ENCODE results near the gene PCSK1. TPM values are rescaled to one million over a fixed set of nuclear protein-coding genes. Genes with fewer than 3 reads are reported as not detected.
"Not testable (repeated sequence)": the region's sequence is repeated elsewhere in the genome, so short reads cannot be mapped to it uniquely, and the experiment has no call there.

The PCSK1 gene
- total RNA-seq, 2 donors from 2014 or later = not detected

DNA sequence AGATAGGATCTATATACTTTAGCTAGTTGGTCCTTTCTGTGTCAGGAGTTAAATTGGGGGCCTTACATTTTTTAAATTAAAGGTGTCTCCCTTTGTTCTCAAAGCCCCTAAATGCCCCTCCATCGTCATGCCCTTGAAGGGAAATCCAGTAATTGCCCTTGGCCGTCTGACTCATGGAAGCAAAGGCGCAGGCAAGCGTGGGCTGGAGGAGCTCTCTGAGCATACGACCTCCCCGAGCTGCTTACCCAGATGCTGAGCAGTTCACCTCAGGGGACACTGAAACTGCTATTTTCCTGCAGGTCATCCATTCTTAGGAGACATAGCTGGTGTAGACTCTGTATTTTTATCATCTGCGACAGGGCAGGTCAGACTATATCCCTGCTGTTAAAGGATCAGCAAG, 23.0 kb downstream of the PCSK1 start:
- no peak overlapping the region for H3K4me3 Mint-ChIP-seq
- peaks cover 13% of the 10 kb centered on the region for H3K27me3 Mint-ChIP-seq (ENCODE audit: low read depth)
- no peaks in the 10 kb centered on the region for H3K9me3 Mint-ChIP-seq
- no peak overlapping the region for H3K27ac Mint-ChIP-seq
- ATAC-seq (replicated peaks in 1 of 2) (no peak), DNase-seq (no peak)
- no peaks in the 10 kb centered on the region for H3K4me1 Mint-ChIP-seq (ENCODE audit: low read depth)
- no peaks in the 10 kb centered on the region for H3K36me3 Mint-ChIP-seq (ENCODE audit: insufficient read depth in 2 of 2)

DNA sequence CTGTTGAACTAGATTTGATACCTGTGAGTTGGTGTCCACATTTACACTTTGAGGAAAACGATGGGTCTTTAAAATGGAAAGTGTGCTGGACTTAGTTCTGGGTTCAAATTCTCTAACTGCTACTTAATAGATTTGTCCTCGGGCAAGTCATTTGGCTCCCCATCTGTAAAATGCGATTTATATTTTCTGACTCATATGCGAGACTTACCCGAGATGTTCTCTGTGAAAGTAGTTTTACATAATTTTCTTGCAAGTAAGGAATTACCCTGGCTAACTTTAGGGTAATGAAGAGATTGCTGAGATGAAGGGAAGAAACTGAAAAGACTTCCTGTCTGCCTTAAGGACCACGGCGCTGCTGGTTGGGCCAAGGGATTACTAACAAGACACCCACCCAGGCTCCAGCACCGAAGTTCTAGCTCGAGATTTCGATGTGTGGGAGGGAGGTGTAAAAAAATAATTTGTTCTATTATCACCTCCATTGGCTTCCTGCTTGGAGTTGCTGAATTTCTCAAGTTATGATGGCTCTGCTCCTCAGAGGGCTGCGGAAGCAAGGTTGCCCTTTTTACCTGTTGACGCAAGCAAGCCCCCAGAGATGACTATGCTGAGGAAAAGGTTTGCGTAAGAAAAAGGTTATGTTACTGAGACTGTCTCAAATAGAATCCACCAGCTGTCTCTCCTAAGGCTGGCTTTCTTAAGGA, 24.1 kb downstream of the PCSK1 start:
- H3K36me3 Mint-ChIP-seq (ENCODE audit: insufficient read depth in 2 of 2) = no peaks in the 10 kb centered on the region
- H3K27me3 Mint-ChIP-seq (ENCODE audit: low read depth) = peaks cover 15% of the 10 kb centered on the region
- no peaks in the 10 kb centered on the region for H3K4me1 Mint-ChIP-seq (ENCODE audit: low read depth)
- H3K4me3 Mint-ChIP-seq = no peak overlapping the region
- DNase-seq = no peak
- no peak overlapping the region for H3K27ac Mint-ChIP-seq
- H3K9me3 Mint-ChIP-seq = no peaks in the 10 kb centered on the region
- no peak for ATAC-seq (replicated peaks in 1 of 2)

DNA sequence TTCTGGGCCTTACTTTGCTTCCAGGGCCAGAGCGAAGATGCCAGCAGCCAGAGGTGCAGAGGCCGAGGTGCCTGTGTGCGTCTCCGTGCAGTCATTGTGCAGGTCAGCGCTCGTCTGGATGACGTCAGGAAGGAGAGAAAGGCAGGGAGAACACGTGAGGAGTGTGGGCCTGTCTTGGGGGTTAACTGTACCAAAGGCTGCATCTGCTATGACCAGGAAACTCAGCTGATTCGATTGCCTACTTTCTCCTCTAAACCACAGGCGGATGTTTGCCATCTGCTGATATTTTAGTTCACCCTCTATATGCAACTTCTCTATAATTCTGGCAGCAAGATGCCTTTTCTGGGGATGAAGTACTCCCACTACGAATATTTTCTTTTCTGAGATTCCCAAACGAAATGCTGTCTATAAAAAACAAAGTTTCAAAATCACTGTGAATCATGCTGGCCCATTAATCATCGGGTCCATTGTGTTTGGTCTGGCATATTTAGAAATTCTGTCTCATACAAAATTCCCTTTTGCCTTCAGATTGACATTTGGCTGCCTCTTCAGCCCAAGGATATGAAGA, 24.8 kb downstream of the PCSK1 start:
- no peak for DNase-seq
- Mint-ChIP-seq H3K27ac (no peak overlapping the region), H3K36me3 (ENCODE audit: insufficient read depth in 2 of 2) (no peaks in the 10 kb centered on the region), H3K27me3 (ENCODE audit: low read depth) (peaks cover 15% of the 10 kb centered on the region), H3K4me1 (ENCODE audit: low read depth) (no peaks in the 10 kb centered on the region), H3K4me3 (no peak overlapping the region), H3K9me3 (no peaks in the 10 kb centered on the region)
- ATAC-seq (replicated peaks in 1 of 2) = no peak

DNA sequence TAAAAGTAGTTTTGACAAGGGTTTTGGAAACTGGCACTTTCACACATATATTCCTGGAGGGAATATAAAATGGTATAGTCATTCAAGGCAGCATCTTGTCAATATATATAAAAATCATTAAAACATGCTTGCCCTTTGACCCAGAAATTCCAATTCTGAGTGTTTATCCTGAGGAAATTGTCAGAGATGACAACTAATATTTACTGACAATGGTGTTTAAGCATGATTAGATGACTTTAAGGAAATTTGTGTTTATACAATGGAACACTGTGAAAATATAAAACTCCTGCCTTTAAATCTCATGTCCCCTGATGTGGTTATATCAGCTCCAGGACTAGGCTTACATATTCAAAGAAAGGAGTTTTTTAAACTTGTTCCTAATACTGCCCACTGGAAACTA, 25.6 kb downstream of the PCSK1 start:
- H3K4me1 Mint-ChIP-seq (ENCODE audit: low read depth) = no peaks in the 10 kb centered on the region
- H3K27ac Mint-ChIP-seq = no peak overlapping the region
- no peaks in the 10 kb centered on the region for H3K9me3 Mint-ChIP-seq
- H3K4me3 Mint-ChIP-seq = no peak overlapping the region
- H3K27me3 Mint-ChIP-seq (ENCODE audit: low read depth) = peaks cover 15% of the 10 kb centered on the region
- ATAC-seq (replicated peaks in 1 of 2) = no peak
- no peak for DNase-seq
- H3K36me3 Mint-ChIP-seq (ENCODE audit: insufficient read depth in 2 of 2) = no peaks in the 10 kb centered on the region

DNA sequence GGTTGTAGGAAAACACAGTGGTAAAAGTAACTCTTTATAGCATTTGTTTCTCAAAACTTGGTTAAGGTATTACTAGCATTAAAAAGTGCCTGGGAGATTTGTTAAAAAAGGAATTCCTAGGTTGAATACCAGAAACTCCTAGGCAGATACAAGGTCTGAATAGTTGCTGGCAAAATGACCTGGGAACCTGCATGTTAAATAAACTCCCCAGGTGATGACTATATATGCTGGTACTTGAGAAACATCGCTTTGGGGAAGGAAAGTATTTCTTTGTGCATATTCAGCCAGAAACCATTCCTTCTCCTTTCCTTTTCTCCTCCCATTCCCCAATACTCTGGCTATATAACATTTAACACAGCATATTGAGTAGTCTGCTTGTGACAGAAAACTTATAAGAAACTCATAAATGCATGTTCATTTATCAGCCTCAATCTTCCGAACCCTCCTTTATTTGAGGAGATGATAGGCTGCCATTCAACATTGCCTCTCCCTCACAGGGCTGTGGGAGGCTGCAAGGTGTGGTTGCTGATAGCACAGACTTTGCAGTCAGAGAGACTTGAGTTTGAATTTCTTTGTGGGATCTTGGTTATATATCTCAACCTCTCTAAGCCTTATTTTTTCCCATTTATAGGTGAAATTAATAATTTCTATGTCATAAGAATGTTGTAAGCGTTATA, 28.7 kb downstream of the PCSK1 start:
- no peak for DNase-seq
- Mint-ChIP-seq H3K4me3 (no peak overlapping the region), H3K36me3 (ENCODE audit: insufficient read depth in 2 of 2) (no peaks in the 10 kb centered on the region), H3K9me3 (no peaks in the 10 kb centered on the region), H3K27ac (no peak overlapping the region), H3K4me1 (ENCODE audit: low read depth) (no peaks in the 10 kb centered on the region), H3K27me3 (ENCODE audit: low read depth) (peaks cover 15% of the 10 kb centered on the region)
- ATAC-seq (replicated peaks in 1 of 2) = no peak

DNA sequence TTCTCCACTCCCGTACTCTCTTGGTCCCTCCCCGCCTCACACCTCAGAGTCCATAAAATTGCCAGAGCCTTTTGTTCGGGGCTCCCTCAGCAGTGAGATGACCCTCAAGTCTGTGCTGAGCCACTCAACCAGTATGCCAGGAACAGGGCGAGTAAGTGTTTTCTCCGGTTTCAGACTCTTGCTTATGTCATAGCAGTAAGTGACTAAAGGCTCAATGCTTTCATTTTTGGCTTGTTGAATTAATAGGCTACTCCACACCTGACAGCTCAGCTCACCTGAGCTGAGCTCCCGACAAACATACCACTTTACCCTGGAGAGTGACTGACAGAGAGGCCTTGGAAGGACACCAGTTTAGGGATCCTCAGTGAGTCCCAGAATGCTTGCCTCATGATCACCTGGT, 30.5 kb downstream of the PCSK1 start:
- no peak overlapping the region for H3K27ac Mint-ChIP-seq
- no peaks in the 10 kb centered on the region for H3K9me3 Mint-ChIP-seq
- no peaks in the 10 kb centered on the region for H3K4me1 Mint-ChIP-seq (ENCODE audit: low read depth)
- H3K4me3 Mint-ChIP-seq = no peak overlapping the region
- peaks cover 9% of the 10 kb centered on the region for H3K27me3 Mint-ChIP-seq (ENCODE audit: low read depth)
- DNase-seq (no peak), ATAC-seq (replicated peaks in 1 of 2) (no peak)
- no peaks in the 10 kb centered on the region for H3K36me3 Mint-ChIP-seq (ENCODE audit: insufficient read depth in 2 of 2)

DNA sequence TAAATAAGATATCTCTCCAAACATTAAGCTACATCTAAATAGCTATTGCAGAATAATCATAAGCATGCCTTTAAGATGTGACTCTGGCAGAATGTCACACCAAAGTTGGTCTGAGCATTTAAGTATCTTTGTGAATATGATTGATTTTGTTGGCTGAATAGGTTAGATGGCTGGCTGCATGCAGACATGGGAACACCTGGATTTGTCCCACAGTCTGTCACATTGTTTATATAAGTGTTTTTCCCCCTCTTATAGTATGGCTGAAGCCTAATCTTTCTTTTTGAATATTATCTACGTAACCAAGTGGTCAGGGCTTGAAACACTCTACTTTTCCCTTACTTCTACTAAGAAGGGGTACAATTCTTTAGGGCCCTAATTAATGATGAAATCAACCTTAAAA, 36.2 kb downstream of the PCSK1 start:
- H3K4me3 Mint-ChIP-seq = no peak overlapping the region
- ATAC-seq (replicated peaks in 1 of 2) (no peak), DNase-seq (no peak)
- H3K36me3 Mint-ChIP-seq (ENCODE audit: insufficient read depth in 2 of 2) = no peaks in the 10 kb centered on the region
- H3K27me3 Mint-ChIP-seq (ENCODE audit: low read depth) = peaks cover 11% of the 10 kb centered on the region
- no peaks in the 10 kb centered on the region for H3K4me1 Mint-ChIP-seq (ENCODE audit: low read depth)
- H3K9me3 Mint-ChIP-seq = no peaks in the 10 kb centered on the region
- no peak overlapping the region for H3K27ac Mint-ChIP-seq

DNA sequence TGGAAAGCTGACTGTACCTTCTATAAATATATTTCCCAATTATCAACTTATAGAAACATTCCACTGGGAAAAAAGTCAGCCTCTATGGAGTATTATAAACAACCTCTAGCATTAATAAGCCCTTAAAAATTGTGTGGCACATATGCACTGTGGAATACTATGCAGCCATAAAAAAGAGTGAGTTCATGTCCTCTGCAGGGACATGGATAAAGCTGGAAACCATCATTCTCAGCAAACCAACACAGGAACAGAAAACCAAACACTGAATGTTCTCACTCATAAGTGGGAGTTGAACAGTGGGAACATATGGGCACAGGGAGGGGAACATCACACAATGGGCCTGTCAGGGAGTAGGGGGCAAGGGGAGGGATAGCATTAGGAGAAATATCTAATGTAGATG, 37.8 kb downstream of the PCSK1 start:
- ATAC-seq (replicated peaks in 1 of 2); H3K36me3 Mint-ChIP-seq (ENCODE audit: insufficient read depth in 2 of 2); H3K27ac Mint-ChIP-seq; H3K4me3 Mint-ChIP-seq; H3K4me1 Mint-ChIP-seq (ENCODE audit: low read depth); H3K9me3 Mint-ChIP-seq; DNase-seq: not testable (repeated sequence)
- H3K27me3 Mint-ChIP-seq (ENCODE audit: low read depth) = peaks cover 16% of the 10 kb centered on the region

DNA sequence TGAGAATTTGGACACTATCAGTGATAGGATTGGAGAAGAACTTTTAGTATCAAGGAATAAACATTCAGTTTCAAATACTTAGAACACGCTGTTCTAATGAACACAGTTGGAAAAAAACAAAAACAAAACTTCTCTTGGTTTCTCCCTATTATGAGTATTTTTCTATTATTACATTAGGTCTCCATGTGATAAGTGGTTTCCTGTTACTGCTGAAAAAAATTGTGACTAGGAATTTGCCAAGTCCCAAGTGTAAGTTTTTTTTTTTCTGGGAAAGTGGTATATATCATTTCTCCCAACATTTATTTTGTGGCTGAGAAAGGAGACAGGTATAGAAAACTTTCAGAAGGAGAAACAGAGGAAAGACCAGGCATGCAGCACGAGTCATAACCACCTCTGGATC, 41.1 kb downstream of the PCSK1 start:
- H3K4me1 Mint-ChIP-seq (ENCODE audit: low read depth) = no peaks in the 10 kb centered on the region
- H3K4me3 Mint-ChIP-seq = no peak overlapping the region
- no peak for DNase-seq
- no peaks in the 10 kb centered on the region for H3K9me3 Mint-ChIP-seq
- no peaks in the 10 kb centered on the region for H3K36me3 Mint-ChIP-seq (ENCODE audit: insufficient read depth in 2 of 2)
- H3K27ac Mint-ChIP-seq = no peak overlapping the region
- ATAC-seq (replicated peaks in 1 of 2) = no peak
- H3K27me3 Mint-ChIP-seq (ENCODE audit: low read depth) = peaks cover 32% of the 10 kb centered on the region

DNA sequence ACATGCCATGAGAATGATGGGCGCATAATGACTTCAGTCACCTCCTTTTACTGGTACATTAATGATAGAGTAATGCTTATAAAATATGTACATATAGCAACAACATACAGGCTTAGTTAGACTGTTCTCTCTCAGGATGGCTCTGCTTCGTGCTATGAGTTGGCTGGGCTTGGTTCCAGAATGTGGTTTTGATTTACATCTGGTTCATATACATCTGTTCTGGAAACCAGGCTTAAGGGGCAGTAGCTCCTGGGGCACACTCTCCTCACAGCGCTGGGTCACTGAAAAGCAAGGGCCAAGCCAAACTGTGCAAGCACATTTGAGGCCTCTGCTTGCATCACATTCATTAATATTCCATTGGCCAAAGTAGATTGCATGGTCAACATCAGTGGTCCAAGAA, 44.9 kb downstream of the PCSK1 start:
- H3K36me3 Mint-ChIP-seq (ENCODE audit: insufficient read depth in 2 of 2) = no peaks in the 10 kb centered on the region
- no peak for DNase-seq
- H3K9me3 Mint-ChIP-seq = no peaks in the 10 kb centered on the region
- no peak overlapping the region for H3K27ac Mint-ChIP-seq
- H3K4me3 Mint-ChIP-seq = no peak overlapping the region
- ATAC-seq (replicated peaks in 1 of 2) = no peak
- H3K4me1 Mint-ChIP-seq (ENCODE audit: low read depth) = no peaks in the 10 kb centered on the region
- H3K27me3 Mint-ChIP-seq (ENCODE audit: low read depth) = peaks cover 47% of the 10 kb centered on the region

DNA sequence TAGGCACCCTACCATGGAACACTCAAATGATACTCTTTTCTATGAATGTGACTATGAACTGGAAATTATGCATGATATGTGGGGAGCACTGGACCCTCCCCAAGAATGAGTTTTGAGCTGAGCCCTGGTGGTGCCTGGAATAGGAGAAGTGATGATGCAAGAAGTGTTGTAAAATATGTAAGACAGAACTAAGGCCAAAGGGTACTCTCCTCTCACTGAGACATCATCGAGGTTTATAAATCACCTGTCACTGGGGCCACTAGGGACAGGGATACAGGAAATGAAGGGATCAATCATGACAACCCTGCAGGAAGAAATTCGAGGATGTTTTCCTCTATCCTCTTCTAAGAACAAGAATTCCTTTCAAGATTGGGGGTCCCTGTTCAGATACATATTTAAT, 45.4 kb downstream of the PCSK1 start:
- no peaks in the 10 kb centered on the region for H3K36me3 Mint-ChIP-seq (ENCODE audit: insufficient read depth in 2 of 2)
- H3K9me3 Mint-ChIP-seq = no peaks in the 10 kb centered on the region
- H3K27ac Mint-ChIP-seq = no peak overlapping the region
- no peak overlapping the region for H3K4me3 Mint-ChIP-seq
- H3K27me3 Mint-ChIP-seq (ENCODE audit: low read depth) = peaks cover 48% of the 10 kb centered on the region
- DNase-seq = no peak
- no peak for ATAC-seq (replicated peaks in 1 of 2)
- no peaks in the 10 kb centered on the region for H3K4me1 Mint-ChIP-seq (ENCODE audit: low read depth)

DNA sequence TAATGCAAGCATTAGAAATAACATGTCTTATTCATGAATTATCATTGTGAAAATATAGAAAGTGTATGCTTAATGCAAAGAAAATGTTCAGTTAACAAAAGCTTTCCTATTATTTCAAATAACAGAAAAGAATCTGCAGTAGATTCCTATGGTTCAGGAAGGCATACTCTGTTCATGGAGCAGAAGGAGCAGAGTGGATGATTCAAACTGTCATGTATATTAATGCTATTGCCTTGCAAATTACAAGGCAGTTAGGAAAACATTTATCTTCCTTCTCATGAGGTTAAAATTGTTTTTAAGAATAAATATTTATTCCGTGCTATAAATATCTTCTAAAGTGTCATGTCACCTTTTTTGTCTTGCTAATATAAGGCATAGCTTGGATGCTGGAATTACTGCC, 47.5 kb downstream of the PCSK1 start:
- ATAC-seq (replicated peaks in 1 of 2) (no peak), DNase-seq (no peak)
- Mint-ChIP-seq H3K36me3 (ENCODE audit: insufficient read depth in 2 of 2) (no peaks in the 10 kb centered on the region), H3K27me3 (ENCODE audit: low read depth) (peaks cover 36% of the 10 kb centered on the region), H3K27ac (no peak overlapping the region), H3K4me3 (no peak overlapping the region), H3K9me3 (no peaks in the 10 kb centered on the region), H3K4me1 (ENCODE audit: low read depth) (no peaks in the 10 kb centered on the region)

DNA sequence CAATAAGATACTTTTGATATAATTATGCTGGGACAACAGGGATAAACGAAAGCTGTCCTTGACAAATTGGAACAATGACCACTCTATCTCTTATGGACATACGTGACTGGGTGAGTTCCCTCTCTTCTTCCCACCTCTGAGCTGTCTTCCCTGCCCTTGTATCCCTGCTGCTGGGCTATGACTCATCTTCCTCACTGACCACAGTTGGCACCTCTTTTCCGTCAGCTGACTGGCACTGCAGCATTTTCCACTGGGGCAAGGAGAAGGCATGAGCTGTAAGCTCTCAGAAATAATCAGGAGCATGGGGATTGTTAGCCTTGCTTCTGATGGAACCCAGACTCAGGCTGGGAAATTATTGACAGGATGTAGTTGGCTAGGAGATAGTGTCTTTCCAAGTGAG, 48.7 kb downstream of the PCSK1 start:
- H3K4me3 Mint-ChIP-seq = no peak overlapping the region

DNA sequence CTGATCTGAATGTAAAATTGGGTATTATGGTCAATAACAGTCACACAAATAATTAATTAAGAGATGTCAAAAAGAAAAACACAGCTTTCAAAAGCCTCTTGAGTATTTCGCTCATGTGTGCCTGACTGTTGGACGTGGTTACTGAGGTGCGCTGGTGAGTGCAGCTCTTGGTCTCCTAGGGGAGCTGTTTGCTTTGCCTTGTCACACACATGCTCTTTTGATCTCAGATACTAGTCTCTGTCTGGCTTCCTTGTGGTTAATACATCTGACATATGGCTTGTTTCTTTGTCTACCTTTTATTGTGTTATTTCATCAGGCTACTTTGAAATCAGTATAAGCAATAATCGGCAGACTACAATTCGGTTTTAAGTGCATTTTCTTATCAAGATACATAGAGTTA, 51.5 kb downstream of the PCSK1 start:
- no peak overlapping the region for H3K27ac Mint-ChIP-seq
- DNase-seq (no peak), ATAC-seq (replicated peaks in 1 of 2) (no peak)
- H3K9me3 Mint-ChIP-seq = no peaks in the 10 kb centered on the region
- H3K4me3 Mint-ChIP-seq = no peak overlapping the region
- H3K27me3 Mint-ChIP-seq (ENCODE audit: low read depth) = peaks cover 20% of the 10 kb centered on the region
- no peaks in the 10 kb centered on the region for H3K4me1 Mint-ChIP-seq (ENCODE audit: low read depth)
- H3K36me3 Mint-ChIP-seq (ENCODE audit: insufficient read depth in 2 of 2) = no peaks in the 10 kb centered on the region

More for the DNA sequence above, 48.7 kb downstream of the PCSK1 start:
- no peak overlapping the region for H3K27ac Mint-ChIP-seq
- peaks cover 28% of the 10 kb centered on the region for H3K27me3 Mint-ChIP-seq (ENCODE audit: low read depth)
- no peaks in the 10 kb centered on the region for H3K36me3 Mint-ChIP-seq (ENCODE audit: insufficient read depth in 2 of 2)
- no peaks in the 10 kb centered on the region for H3K4me1 Mint-ChIP-seq (ENCODE audit: low read depth)
- H3K9me3 Mint-ChIP-seq = no peaks in the 10 kb centered on the region
- ATAC-seq (replicated peaks in 1 of 2) (no peak), DNase-seq (no peak)

Data from activated T-cell treated with anti-CD3 and anti-CD28 coated beads, Interleukin-2, amount 50 U/mL, for 72 hours (primary cell).